ENCODE measurements around the gene CMTM6.

- TF ChIP-seq CTCF (IDR thresholded peaks at IDR 0.05) (no peak), POLR2AphosphoS5 (IDR thresholded peaks at IDR 0.05) (no peak), POLR2A (IDR thresholded peaks at IDR 0.05) (no peak)
Observed at GRCh38 chr3:32493437-32494414, 8.9 kb downstream of the CMTM6 start.

Data from prostate gland (tissue), 2 donors.